Stimulated activated CD4-positive, alpha-beta T cell treated with anti-CD3 and anti-CD28 coated beads, TNF-alpha, amount 100 ng/mL, for 48 hours (primary cell): Measurements from ENCODE around the gene MYH15.
"Not testable (repeated sequence)": the region's sequence is repeated elsewhere in the genome, so short reads cannot be mapped to it uniquely, and the experiment has no call there.

Experiments
- DNase-seq, 3 donors: peaks; one replicate each; pipeline ENCODE4 v3.0.0-alpha.2; 2020; ENCODE audit warnings: low read depth in 3 of 3

Gene MYH15

GRCh38 chr3:108388136-108389132, 122.0 kb downstream of the MYH15 start:
- no peak for DNase-seq

GRCh38 chr3:108387063-108387462, 123.3 kb downstream of the MYH15 start:
- DNase-seq: no peak

DNA sequence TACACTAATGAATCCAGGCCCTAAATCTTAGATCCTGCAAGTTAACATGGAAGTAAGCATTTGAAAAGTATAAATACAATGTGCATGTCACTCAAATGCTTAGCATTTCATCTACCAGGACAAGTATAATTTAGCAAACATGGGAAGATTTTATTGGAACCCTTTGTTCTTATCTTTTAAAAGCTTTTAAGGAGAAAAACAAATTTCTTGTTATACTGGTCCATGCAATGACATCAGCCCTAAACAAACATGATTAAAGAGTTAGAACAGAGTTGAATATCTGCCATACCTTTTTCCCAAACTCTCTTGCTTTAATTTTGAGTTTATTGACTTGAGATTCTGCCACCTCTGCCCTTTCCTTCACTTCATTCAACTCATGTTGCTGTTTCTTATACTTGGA, 127.1 kb downstream of the MYH15 start:
- DNase-seq: no peak

GRCh38 chr3:108381529-108382140, 128.8 kb downstream of the MYH15 start:
- DNase-seq: no peak

- no peak for DNase-seq
Observed at GRCh38 chr3:108380128-108380795, 130.1 kb downstream of the MYH15 start.

- not testable (repeated sequence) for DNase-seq
Observed at GRCh38 chr3:108378952-108379342, 131.4 kb downstream of the MYH15 start.

DNA sequence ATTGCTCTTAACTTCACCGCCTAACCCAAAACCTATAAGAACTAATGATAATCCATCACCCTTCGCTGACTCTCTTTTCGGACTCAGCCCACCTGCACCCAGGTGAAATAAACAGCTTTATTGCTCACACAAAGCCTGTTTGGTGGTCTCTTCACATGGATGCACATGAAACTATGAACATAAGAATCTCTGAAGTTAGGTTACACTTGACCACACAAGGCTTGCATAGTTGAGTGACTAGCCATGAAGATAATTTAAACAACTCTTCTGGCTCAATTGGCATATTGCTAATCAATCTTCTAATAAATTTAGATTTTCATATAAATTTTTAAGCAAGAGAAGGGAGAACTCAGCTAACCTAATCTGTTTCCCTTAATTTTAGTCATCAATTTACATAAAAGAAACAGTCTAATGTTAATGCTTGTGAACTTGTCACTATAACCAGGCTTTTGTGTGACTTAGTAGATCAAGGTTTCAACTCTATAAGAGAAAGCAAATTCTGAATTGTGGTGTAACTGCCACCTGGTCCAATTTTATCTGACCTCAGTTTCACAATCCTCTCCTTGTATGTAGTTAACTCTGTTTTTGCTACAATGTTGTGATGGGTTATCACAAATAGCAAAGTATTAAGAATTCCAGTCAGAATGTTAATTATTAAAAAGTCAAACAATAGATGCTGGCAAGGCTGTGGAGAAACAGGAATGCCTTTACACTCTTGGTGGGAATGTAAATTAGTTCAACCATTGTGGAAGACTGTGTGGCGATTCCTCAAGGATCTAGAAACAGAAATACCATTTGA, 132.0 kb downstream of the MYH15 start:
- DNase-seq: no peak

- no peak for DNase-seq
Observed at GRCh38 chr3:108377384-108377783, 133.0 kb downstream of the MYH15 start.

GRCh38 chr3:108376026-108376425, 134.4 kb downstream of the MYH15 start:
- no peak for DNase-seq

DNA sequence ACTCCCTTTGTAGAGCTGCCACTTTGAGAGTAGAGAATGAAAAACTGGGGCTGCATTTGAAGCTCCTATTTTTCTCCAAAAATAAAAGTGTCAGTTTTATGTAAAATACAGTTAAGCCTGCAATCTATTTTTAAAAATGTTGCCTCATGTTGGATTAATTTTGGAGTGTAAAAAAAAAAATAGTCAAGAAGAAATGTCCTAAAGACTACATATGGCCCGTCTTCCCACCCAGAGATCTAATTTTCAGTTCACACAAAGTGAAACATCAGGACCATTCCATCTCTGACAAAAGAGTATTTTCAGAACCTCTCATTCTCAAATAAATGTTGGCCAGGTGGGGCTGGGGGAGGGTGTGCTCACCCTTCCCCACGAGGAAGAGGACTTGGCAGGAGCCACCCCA, 151.4 kb downstream of the MYH15 start:
- DNase-seq: no peak

DNA sequence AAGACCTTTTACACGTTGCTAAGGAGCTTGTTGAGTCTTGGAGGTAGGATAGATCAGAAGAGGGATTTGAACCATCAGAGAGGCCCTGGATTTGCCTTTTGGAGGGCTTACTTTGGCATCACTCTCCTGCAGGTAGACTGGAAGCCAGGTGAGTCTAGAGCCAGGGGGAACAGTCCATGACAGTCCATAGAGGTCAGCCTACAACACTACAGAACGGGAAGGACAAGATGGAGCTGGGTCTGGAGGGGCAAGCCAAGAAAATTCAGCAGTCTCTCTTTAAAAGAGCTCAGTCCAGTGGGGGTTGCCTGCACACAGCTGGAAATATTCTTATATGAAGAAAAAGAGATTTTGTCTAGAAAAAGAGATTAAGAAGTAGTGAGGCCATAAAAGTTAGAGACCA, 153.4 kb downstream of the MYH15 start:
- no peak for DNase-seq

GRCh38 chr3:108354562-108354961, 155.8 kb downstream of the MYH15 start:
- DNase-seq: no peak

GRCh38 chr3:108352176-108352575, 158.2 kb downstream of the MYH15 start:
- no peak for DNase-seq

- no peak for DNase-seq
Observed at GRCh38 chr3:108346301-108347227, 163.8 kb downstream of the MYH15 start.

DNA sequence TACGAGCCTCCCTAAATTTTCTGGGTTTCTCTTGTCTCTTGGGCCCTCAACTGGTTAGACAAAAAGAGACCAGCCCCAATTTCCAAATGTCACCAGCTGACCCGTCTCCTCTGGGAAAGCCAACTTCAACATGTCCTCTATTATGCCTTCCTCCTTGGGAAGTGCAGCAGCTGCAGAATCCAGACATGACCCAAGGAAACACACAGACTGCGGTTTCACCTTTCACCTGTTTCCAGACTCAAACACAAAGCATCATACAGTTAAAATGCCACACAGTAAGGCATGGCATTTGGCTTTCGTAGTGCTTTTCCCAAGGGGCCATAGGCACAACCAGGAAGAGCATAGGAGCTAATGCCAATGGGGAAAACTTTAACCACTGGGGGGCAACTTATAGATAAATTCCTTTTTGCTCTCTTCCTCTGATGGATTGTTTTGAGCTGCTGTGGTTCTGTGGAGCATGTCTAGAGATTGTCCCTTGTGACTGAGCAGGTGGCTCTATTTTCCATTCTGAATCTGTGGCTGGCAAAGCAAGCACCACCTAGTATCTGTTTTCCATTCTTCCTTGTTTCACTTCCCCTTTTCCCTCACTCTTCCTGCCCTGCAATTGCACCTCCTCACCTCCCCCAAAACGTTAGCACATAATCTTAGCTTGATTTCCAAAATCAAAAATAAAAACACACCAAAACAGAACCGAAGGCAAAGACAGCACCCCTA, 164.7 kb downstream of the MYH15 start:
- DNase-seq: no peak

DNA sequence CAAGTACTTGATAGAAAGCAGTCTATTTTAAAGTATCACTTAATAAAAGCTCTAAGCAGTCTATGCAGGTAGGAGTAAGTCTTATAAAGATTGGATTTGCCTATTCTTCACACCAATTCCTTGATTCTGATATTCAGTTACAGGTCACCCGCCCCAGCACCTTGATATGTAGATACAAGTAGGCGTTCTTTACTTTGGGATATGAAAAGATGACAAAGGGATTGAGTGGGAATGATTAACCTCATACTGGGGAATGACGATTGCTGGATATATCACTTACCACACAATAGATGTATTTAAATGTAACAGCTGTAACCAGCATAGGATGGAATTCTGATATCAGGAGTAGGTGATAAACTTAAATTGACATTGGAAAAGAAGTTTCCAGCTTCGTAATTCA, 166.9 kb downstream of the MYH15 start:
- no peak for DNase-seq

DNA sequence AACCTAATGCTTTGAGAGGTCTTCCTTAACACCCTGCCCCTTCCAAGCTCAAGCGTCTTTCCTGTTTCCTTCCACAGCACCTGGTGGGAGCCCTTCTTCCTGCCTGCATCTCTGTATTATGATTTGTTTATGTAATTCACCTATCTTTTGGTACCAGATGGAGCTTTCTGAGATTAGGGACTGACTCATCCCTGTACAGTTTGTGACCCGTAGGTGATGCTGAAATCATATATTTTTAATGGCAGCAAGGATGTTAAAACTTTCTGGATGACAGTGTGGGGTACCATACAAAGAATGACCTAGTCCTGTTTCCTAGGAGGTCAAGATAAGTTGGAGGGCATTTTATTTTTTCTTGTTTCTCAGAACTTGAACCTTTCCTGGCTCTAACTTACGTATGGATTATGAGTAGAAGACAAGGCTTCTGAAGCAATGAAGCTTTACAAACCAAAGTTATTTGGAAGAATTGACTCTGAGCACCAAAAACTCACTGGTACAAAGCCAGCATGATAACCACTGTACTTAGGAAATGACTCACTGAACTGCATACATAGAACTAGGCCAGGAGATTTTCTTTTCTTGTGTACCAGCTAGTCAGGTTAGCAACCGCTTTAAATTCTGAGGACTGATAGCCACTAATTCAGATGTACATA, 167.4 kb downstream of the MYH15 start:
- no peak for DNase-seq

GRCh38 chr3:108341911-108342310, 168.5 kb downstream of the MYH15 start:
- DNase-seq: no peak

DNA sequence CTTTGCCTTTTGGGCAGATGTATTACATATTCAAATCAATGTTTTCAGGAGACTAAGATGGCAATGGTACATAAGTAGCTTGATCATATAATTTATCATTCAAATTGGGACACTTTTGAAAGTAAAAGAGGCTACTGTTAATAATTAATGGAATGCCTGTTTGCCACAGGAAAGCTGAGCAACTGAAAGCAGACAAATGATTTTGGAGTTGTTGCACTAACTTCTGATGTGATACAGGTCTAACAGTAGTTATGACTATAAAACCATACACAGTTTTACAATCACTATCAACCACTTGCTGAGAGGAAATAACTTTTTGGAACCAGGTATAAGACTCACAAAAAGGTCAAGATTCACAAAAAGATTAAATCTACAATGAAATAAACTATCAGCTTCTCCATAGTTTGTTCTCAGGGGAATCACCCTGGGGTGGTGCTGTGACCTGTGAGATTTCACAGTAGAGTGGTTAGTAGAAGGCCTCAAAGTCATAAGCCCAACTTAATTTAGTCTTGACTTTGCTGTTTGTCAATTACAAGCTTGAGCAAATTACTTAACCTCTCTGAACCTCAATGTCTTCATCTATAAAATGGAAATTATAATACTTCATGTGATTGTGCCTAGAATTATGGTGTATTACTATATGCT, 171.4 kb downstream of the MYH15 start:
- DNase-seq: no peak
